HUES6 (cell line): Measurements from ENCODE around the gene TPRA1.

Experiments used
- H3K27ac ChIP-seq: 2 replicates; pipeline ENCODE4 v1.7.0; 2013; ENCODE audit warnings: low read depth, mild to moderate bottlenecking, low read length, inconsistent platforms
- H3K27me3 ChIP-seq: 2 replicates; pipeline ENCODE4 v1.6.1; 2013; ENCODE audit warnings: low read length; ENCODE audit not compliant: control insufficient read depth, insufficient read depth
- H3K36me3 ChIP-seq: 2 replicates; pipeline ENCODE4 v1.6.1; 2013; ENCODE audit warnings: low read length; ENCODE audit not compliant: control insufficient read depth, insufficient read depth
- H3K4me1 ChIP-seq: 2 replicates; pipeline ENCODE4 v1.6.1; 2013; ENCODE audit warnings: low read length; ENCODE audit not compliant: control insufficient read depth, insufficient read depth
- H3K4me3 ChIP-seq: 2 replicates; pipeline ENCODE4 v1.5.1; 2013; ENCODE audit warnings: low read depth, low read length
- H3K9ac ChIP-seq: one replicate; pipeline ENCODE4 v1.6.1; 2013; ENCODE audit warnings: mild to moderate bottlenecking, low read length
- H3K9me3 ChIP-seq: 2 replicates; pipeline ENCODE4 v1.6.1; 2013; ENCODE audit warnings: low read depth, low read length; ENCODE audit not compliant: control insufficient read depth, insufficient read depth

The TPRA1 gene

GRCh38 chr3:127573401-127573800, 17.1 kb downstream of the TPRA1 start:
- Histone ChIP-seq H3K4me3 (no peak overlapping the region), H3K9me3 (no peaks in the 10 kb centered on the region), H3K36me3 (peaks cover 44% of the 10 kb centered on the region), H3K9ac (no peak overlapping the region), H3K27ac (no peak overlapping the region), H3K27me3 (no peaks in the 10 kb centered on the region), H3K4me1 (no peaks in the 10 kb centered on the region; the same call in 1 of the 2 replicates)

DNA sequence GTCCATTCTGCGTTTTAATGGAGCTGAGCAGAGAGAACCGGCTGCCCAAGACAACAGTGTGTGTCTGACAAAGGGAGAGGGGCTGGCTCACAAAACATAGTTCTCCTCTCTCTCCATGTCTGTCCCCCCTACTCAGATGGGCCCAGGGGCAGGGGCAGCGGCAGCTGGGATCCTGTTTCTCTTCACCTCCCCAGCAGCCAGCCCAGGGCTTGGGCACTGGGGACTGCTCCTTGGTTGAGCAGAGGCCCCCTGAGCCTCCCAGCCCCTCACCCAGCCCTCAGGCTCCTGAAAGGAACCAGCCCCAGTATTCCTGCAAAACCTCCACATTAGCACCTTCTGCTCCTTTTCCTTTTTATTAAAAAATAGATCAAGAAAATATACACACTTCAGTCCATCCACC, 17.8 kb downstream of the TPRA1 start:
- Histone ChIP-seq H3K27ac (no peak overlapping the region), H3K4me3 (no peak overlapping the region), H3K9ac (no peak overlapping the region), H3K27me3 (no peaks in the 10 kb centered on the region), H3K36me3 (peaks cover 40% of the 10 kb centered on the region), H3K9me3 (no peaks in the 10 kb centered on the region), H3K4me1 (no peaks in the 10 kb centered on the region; the same call in 1 of the 2 replicates)

DNA sequence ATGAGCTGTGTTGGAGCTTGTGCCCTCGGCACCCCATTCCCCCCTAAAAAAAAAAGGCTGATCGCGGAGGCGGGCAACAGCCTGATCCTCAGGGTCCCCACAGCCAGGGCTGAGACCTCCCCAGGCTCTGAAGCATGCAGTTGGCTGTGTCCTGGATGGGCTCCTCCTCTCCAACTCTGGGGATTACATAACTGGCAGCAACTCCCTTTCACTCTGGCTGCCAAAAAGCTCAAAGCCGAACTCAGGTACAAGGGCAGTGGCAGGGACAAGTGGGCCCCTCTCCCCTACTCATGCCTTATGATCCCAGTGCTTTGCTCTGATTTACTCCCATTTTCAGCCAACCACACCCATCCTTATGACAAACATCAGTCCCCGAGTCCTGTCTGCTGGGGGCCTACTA, 18.3 kb downstream of the TPRA1 start:
- no peaks in the 10 kb centered on the region for H3K9me3 ChIP-seq
- H3K27ac ChIP-seq: no peak overlapping the region
- H3K4me3 ChIP-seq: no peak overlapping the region
- H3K36me3 ChIP-seq: peaks cover 39% of the 10 kb centered on the region
- H3K27me3 ChIP-seq: no peaks in the 10 kb centered on the region
- no peak overlapping the region for H3K9ac ChIP-seq
- no peaks in the 10 kb centered on the region; the same call in 1 of the 2 replicates for H3K4me1 ChIP-seq

DNA sequence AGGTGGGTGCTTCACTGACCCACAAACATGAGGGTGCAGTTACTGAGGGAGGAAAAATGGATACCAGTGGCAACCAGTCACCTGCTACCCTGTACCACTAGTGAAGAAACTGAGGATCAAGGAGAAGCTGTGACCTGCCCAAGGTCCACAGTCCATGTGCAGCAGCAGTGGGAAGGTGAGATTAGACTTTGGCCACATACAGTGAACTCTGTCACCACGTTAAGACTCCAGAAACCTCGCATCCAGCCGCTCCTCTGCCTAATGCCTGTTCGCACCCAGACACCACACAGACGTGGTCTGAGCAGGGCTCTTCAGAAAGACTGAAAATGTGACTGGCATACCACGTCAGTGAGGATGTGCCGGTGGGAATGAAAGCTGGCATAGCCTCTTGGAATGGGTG, 20.0 kb downstream of the TPRA1 start:
- Histone ChIP-seq H3K9me3 (no peaks in the 10 kb centered on the region), H3K36me3 (peaks cover 34% of the 10 kb centered on the region), H3K27me3 (no peaks in the 10 kb centered on the region), H3K4me1 (no peaks in the 10 kb centered on the region; the same call in 1 of the 2 replicates), H3K27ac (no peak overlapping the region), H3K4me3 (no peak overlapping the region), H3K9ac (no peak overlapping the region)

DNA sequence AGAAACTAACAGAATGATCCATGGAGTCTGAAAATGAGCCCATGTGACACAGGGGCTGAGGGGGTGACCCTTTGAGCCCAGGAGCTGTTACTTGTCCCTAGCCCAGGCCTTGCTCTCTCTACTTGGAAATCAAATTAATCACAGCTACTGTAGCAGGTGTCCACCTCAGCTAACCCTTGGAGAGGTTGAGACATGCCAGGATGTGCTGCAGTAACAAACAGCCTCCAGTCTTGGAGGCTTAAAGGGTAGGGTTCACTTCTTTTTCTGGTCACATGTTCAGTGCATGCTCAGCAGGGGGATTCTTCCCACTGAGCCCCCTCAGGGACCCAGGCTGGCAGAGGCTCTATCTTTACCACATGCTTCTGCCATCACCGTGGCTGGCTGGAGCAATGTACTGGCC, 21.4 kb downstream of the TPRA1 start:
- H3K4me3 ChIP-seq: no peak overlapping the region
- H3K36me3 ChIP-seq: peaks cover 29% of the 10 kb centered on the region

DNA sequence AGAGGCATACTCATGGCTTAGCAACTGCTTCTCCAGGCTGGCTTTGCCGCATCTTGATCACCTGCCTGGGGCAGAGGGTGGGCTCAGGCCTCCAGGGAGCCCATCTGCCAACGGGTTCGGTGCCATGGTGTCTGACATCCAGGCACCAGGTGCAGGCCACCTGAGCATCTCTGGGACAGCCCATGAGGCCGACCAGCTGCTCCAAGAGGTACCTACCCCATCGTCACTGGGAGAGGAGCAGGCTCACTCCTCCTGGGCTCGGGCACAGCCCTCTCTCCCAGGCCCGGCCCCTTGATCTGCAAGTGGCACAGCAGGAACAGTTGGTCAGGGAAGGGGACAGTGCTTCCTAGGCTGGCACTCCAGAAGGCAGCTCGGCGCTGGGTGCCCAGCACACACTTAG, 21.9 kb downstream of the TPRA1 start:
- Histone ChIP-seq H3K9me3 (no peaks in the 10 kb centered on the region), H3K9ac (no peak overlapping the region), H3K4me3 (no peak overlapping the region), H3K27ac (no peak overlapping the region), H3K36me3 (peaks cover 24% of the 10 kb centered on the region), H3K4me1 (no peaks in the 10 kb centered on the region), H3K27me3 (no peaks in the 10 kb centered on the region)

More for the DNA sequence above, 21.4 kb downstream of the TPRA1 start:
- Histone ChIP-seq H3K27me3 (no peaks in the 10 kb centered on the region), H3K9ac (no peak overlapping the region), H3K9me3 (no peaks in the 10 kb centered on the region), H3K4me1 (no peaks in the 10 kb centered on the region), H3K27ac (no peak overlapping the region)

DNA sequence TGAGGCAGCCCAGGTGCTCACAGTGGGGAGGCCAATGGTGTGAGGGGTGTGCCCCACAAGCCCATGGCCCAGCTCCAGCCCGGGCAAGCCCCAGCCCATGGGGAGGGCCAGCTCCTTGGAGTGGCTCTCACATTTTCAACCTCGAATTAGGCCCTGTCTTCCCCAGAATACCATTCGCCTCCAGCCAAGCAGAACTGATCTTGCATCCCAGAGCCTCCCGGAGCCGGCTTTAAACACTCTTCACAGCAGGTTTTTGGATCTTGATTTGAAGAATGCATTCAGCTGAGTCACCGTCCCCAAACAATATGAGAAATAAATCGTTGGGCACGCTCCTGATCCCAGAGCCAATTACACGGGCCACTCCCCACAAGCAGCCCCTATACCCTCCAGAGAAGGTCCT, 23.7 kb downstream of the TPRA1 start:
- Histone ChIP-seq H3K9me3 (no peaks in the 10 kb centered on the region), H3K9ac (no peak overlapping the region), H3K27me3 (no peaks in the 10 kb centered on the region), H3K4me1 (no peaks in the 10 kb centered on the region), H3K36me3 (peaks cover 7% of the 10 kb centered on the region), H3K27ac (no peak overlapping the region), H3K4me3 (no peak overlapping the region)

- H3K27ac ChIP-seq: no peak overlapping the region
- H3K4me1 ChIP-seq: no peaks in the 10 kb centered on the region
- no peaks in the 10 kb centered on the region for H3K9me3 ChIP-seq
- H3K27me3 ChIP-seq: no peaks in the 10 kb centered on the region
- H3K4me3 ChIP-seq: no peak overlapping the region
- no peak overlapping the region for H3K9ac ChIP-seq
- peaks cover 5% of the 10 kb centered on the region for H3K36me3 ChIP-seq
These were observed 24.8 kb downstream of the TPRA1 start for GRCh38 chr3:127565711-127566110.

- no peak overlapping the region for H3K4me3 ChIP-seq
- H3K4me1 ChIP-seq: no peaks in the 10 kb centered on the region
- H3K27me3 ChIP-seq: no peaks in the 10 kb centered on the region
- H3K27ac ChIP-seq: no peak overlapping the region
- H3K9ac ChIP-seq: no peak overlapping the region
- H3K36me3 ChIP-seq: no peaks in the 10 kb centered on the region
- 0 out of 2 replicates have a peak, but pooled peaks cover 3% of the 10 kb centered on the region for H3K9me3 ChIP-seq
These were observed 30.3 kb downstream of the TPRA1 start for GRCh38 chr3:127560051-127560787.

- no peaks in the 10 kb centered on the region for H3K27me3 ChIP-seq
- no peak overlapping the region for H3K9ac ChIP-seq
- H3K27ac ChIP-seq: no peak overlapping the region
- H3K9me3 ChIP-seq: 0 out of 2 replicates have a peak, but pooled peaks cover 3% of the 10 kb centered on the region
- H3K4me3 ChIP-seq: no peak overlapping the region
- H3K36me3 ChIP-seq: no peaks in the 10 kb centered on the region
- no peaks in the 10 kb centered on the region for H3K4me1 ChIP-seq
These were observed 34.0 kb downstream of the TPRA1 start for GRCh38 chr3:127556565-127556964.

DNA sequence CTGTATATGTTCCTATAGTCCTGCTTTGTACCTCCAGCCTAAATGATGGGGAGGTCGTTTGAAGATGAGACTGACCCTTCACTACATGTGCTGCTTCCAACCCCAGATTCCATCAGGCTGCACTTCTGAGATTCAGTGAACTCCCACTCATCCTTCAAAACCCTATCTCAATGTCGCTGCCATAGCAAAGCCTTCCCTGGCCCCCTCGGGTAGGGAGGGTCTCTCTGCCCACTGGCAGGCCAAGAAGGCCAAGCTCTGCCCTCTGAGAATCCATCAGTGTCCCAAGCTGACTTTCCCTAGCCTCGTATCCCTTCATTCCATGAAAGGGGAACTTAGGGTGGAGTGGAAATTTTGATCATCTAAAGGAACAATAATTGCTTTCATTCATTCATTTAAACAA, 35.4 kb downstream of the TPRA1 start:
- Histone ChIP-seq H3K36me3 (no peaks in the 10 kb centered on the region), H3K9ac (no peak overlapping the region), H3K9me3 (0 out of 2 replicates have a peak, but pooled peaks cover 2% of the 10 kb centered on the region), H3K4me1 (peaks cover 4% of the 10 kb centered on the region; the same call in 1 of the 2 replicates), H3K27me3 (no peaks in the 10 kb centered on the region), H3K4me3 (no peak overlapping the region), H3K27ac (no peak overlapping the region)
